ENCODE measurements around the gene SLC16A11. TPM values are rescaled to one million over a fixed set of nuclear protein-coding genes. Genes with fewer than 3 reads are reported as not detected.
A peak's percentile ranks its signal among the peaks of the same experiment; 100 is the strongest.

SLC16A11 gene
- total and polyA plus RNA-seq, 4 donors: 1.9 to 8.9 (median 6.5) TPM

DNA sequence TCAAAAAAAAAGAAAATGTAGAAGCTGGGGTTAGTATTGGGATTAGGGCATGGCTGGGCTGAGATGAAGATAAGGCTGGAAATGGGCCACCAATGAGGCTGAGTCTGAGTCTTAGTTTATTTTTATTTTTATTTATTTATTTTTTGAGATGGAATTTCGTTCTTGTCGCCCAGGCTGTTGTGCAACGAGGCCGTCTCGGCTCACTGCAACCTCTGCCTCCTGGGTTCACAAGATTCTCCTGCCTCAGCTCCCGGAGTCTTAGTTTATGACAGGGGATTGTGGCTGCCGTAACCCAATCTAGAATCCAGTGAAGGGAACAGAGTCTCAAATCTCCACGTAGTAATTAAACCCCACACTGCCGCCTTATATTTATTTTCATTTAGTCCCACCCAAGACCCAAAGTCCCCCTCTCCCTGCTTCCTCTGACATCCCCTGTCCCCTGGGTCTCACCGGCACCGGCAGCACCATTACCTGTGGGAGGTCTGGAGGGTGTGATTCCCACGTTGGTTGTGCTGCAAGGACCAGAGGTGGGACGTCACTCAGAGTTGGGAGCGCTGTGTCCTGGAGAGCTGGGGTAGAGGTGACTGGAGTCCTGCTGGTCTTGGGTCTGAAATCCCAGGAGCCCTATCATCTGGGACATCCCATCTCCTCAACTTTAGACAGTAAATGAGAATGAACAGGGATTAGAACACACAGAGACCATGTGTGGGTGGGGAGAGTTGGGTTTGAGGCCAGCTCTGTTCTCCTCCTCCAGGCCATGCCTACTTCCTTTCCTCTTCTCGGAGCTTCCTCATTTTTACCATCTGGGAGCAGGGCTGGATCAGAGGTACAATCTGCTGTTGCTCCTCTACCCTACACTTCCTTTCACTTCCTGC is 35.9 kb upstream of the SLC16A11 start, which contains the start of gene CLEC10A:
TSS of gene CLEC10A (minus strand) at position 671 of the 875 bp plus-strand sequence. CDS start 1,439 bp downstream, outside the sequence.
- Histone ChIP-seq H3K27ac (ENCODE audit: low read depth in 1 of 2, low read length in 1 of 2) (peak within 1 kb of the TSS in 1 of 2 donors; percentile 24), H3K27me3 (ENCODE audit: control insufficient read depth in 3 of 3, insufficient read depth in 3 of 3, low read length in 2 of 3) (no peaks in the 10 kb centered on the region), H3K4me3 (no peak within 1 kb of the TSS), H3K36me3 (ENCODE audit: control insufficient read depth in 4 of 4, insufficient read depth in 4 of 4, low read length in 4 of 4) (no peaks in the 10 kb centered on the region), H3K4me1 (ENCODE audit: control insufficient read depth in 5 of 5, insufficient read depth in 5 of 5, low read length in 5 of 5) (peaks cover 0 to 4% (median 0%) of the 10 kb centered on the region in 5 donors), H3K9me3 (ENCODE audit: control insufficient read depth in 4 of 4, insufficient read depth in 3 of 4, low read length in 3 of 4) (no peaks in the 10 kb centered on the region), H3K9ac (ENCODE audit: insufficient read depth in 1 of 2, low read length in 2 of 2) (no peak within 1 kb of the TSS)
- WGBS, 2 donors: 64 to 69% methylated on average over 15 of the region's 15 CpGs
- TF ChIP-seq, protein P1, sequence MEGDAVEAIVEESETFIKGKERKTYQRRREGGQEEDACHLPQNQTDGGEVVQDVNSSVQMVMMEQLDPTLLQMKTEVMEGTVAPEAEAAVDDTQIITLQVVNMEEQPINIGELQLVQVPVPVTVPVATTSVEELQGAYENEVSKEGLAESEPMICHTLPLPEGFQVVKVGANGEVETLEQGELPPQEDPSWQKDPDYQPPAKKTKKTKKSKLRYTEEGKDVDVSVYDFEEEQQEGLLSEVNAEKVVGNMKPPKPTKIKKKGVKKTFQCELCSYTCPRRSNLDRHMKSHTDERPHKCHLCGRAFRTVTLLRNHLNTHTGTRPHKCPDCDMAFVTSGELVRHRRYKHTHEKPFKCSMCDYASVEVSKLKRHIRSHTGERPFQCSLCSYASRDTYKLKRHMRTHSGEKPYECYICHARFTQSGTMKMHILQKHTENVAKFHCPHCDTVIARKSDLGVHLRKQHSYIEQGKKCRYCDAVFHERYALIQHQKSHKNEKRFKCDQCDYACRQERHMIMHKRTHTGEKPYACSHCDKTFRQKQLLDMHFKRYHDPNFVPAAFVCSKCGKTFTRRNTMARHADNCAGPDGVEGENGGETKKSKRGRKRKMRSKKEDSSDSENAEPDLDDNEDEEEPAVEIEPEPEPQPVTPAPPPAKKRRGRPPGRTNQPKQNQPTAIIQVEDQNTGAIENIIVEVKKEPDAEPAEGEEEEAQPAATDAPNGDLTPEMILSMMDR (IDR thresholded peaks at IDR 0.05; ENCODE audit: control extremely low read depth, extremely low read depth): no peak
- DNase-seq (peak in 1 of 3 donors; percentile 35), ATAC-seq (ENCODE audit: insufficient read depth, low FRiP score) (no peak)

DNA sequence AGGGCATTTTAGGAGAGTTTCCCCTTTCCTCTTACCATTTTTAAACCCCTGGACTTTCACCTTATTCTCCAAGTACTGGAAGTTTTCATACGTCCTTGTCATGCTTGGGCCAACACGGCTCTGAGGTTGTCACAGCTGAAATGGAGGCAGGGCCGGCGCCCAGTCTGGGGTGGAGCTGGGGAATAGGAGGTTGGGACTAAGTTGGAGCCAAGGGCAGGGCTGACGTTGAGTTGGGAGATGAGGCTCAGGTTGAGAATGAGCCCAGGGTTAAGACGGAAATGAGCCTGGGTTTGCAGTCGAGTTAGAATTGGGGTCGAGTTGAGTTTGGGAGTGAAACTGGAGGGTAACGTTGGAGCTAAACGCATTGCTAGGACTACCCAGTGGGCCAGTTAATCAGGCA is 34.8 kb upstream of the SLC16A11 start:
- DNase-seq (no peak), ATAC-seq (ENCODE audit: insufficient read depth, low FRiP score) (no peak)
- peaks cover 0 to 4% (median 0%) of the 10 kb centered on the region in 5 donors for H3K4me1 ChIP-seq (ENCODE audit: control insufficient read depth in 5 of 5, insufficient read depth in 5 of 5, low read length in 5 of 5)
- H3K4me3 ChIP-seq: no peak overlapping the region
- H3K27ac ChIP-seq (ENCODE audit: low read depth in 1 of 2, low read length in 1 of 2): no peak overlapping the region
- H3K27me3 ChIP-seq (ENCODE audit: control insufficient read depth in 3 of 3, insufficient read depth in 3 of 3, low read length in 2 of 3): no peaks in the 10 kb centered on the region
- no peaks in the 10 kb centered on the region for H3K36me3 ChIP-seq (ENCODE audit: control insufficient read depth in 4 of 4, insufficient read depth in 4 of 4, low read length in 4 of 4)
- TF ChIP-seq, protein P1 (IDR thresholded peaks at IDR 0.05; ENCODE audit: control extremely low read depth, extremely low read depth): no peak
- WGBS, 2 donors: 87 to 95% methylated on average over 10 of the region's 10 CpGs
- no peak overlapping the region for H3K9ac ChIP-seq (ENCODE audit: insufficient read depth in 1 of 2, low read length in 2 of 2)
- H3K9me3 ChIP-seq (ENCODE audit: control insufficient read depth in 4 of 4, insufficient read depth in 3 of 4, low read length in 3 of 4): no peaks in the 10 kb centered on the region

DNA sequence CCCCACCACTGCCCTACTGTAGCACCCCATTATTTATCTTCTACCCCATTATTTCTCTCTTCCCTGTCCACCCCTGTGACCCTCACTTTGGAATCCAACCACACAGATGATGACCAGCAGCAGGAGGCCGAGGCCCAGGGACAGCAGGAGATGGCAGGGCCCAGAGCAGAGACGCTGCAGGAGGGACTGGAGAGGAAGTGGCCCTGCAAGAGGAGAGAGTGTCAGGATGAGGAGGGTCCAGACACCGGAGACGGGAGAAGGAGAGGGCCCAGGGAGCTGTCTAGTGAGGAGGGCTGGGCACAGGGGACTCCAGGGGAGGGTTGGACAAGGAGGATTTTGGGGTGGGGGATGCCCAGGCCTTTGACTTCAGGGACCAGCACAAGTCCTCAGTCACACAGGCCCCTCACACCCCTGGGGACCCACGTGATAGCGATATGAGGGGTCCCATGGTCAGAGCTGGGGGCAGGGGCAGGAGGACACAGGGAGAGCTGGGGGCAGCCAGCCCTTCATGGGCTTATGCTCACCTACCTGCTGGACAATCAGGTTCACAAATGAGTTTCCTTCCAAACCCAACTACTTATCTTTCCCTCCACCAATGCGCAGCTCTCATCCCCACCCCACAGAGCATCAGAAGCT is 34.1 kb upstream of the SLC16A11 start:
- WGBS, 2 donors: 86 to 89% methylated on average over 7 of the region's 7 CpGs
- Histone ChIP-seq H3K4me1 (ENCODE audit: control insufficient read depth in 5 of 5, insufficient read depth in 5 of 5, low read length in 5 of 5) (peaks cover 0 to 4% (median 0%) of the 10 kb centered on the region in 5 donors), H3K9me3 (ENCODE audit: control insufficient read depth in 4 of 4, insufficient read depth in 3 of 4, low read length in 3 of 4) (no peaks in the 10 kb centered on the region), H3K4me3 (no peak overlapping the region), H3K27me3 (ENCODE audit: control insufficient read depth in 3 of 3, insufficient read depth in 3 of 3, low read length in 2 of 3) (no peaks in the 10 kb centered on the region), H3K36me3 (ENCODE audit: control insufficient read depth in 4 of 4, insufficient read depth in 4 of 4, low read length in 4 of 4) (no peaks in the 10 kb centered on the region), H3K27ac (ENCODE audit: low read depth in 1 of 2, low read length in 1 of 2) (no peak overlapping the region), H3K9ac (ENCODE audit: insufficient read depth in 1 of 2, low read length in 2 of 2) (no peak overlapping the region)
- DNase-seq (no peak), ATAC-seq (ENCODE audit: insufficient read depth, low FRiP score) (no peak)
- TF ChIP-seq, protein P1 (IDR thresholded peaks at IDR 0.05; ENCODE audit: control extremely low read depth, extremely low read depth): no peak
